Activated naive CD4-positive, alpha-beta T cell treated with Interleukin-2 at 50 U/mL for 16 hours (primary cell): Measurements from ENCODE around the gene RNF121.

ENCODE experiments used
- DNase-seq: peaks from one replicate; pipeline ENCODE4 v3.0.0-alpha.2; 2020

Gene RNF121

GRCh38 chr11:71935338-71935925 is 6.6 kb downstream of the RNF121 start:
- no peak for DNase-seq

- no peak for DNase-seq
Measured at GRCh38 chr11:71936825-71937224, 8.0 kb downstream of the RNF121 start.

GRCh38 chr11:71937826-71938225 is 9.0 kb downstream of the RNF121 start:
- DNase-seq: no peak

- DNase-seq: no peak
Measured at GRCh38 chr11:71940561-71941219, 11.8 kb downstream of the RNF121 start.

GRCh38 chr11:71946144-71946571 is 17.3 kb downstream of the RNF121 start:
- DNase-seq: peak; percentile 14

GRCh38 chr11:71947498-71947897 is 18.7 kb downstream of the RNF121 start:
- no peak for DNase-seq

- DNase-seq: no peak
Measured at GRCh38 chr11:71948314-71949027, 19.6 kb downstream of the RNF121 start.

- DNase-seq: no peak
Measured at GRCh38 chr11:71949034-71949433, 20.2 kb downstream of the RNF121 start.

GRCh38 chr11:71951741-71952310 is 23.0 kb downstream of the RNF121 start:
- no peak for DNase-seq

GRCh38 chr11:71955898-71956456 is 27.1 kb downstream of the RNF121 start:
- no peak for DNase-seq

GRCh38 chr11:71962428-71963038 is 33.7 kb downstream of the RNF121 start:
- DNase-seq: no peak

- no peak for DNase-seq
Measured at GRCh38 chr11:71963468-71963867, 34.6 kb downstream of the RNF121 start.

- DNase-seq: no peak
Measured at GRCh38 chr11:71964641-71965040, 35.8 kb downstream of the RNF121 start.

GRCh38 chr11:71971680-71972079 is 42.8 kb downstream of the RNF121 start:
- DNase-seq: no peak

- no peak for DNase-seq
Measured at GRCh38 chr11:71976551-71976950, 47.7 kb downstream of the RNF121 start.

GRCh38 chr11:71977090-71977489 is 48.2 kb downstream of the RNF121 start:
- no peak for DNase-seq

- DNase-seq: peak; percentile 47
Measured at GRCh38 chr11:71977743-71978418, 49.0 kb downstream of the RNF121 start.

- DNase-seq: no peak
Measured at GRCh38 chr11:71979094-71979493, 50.2 kb downstream of the RNF121 start.

- no peak for DNase-seq
Measured at GRCh38 chr11:71979602-71980001, 50.8 kb downstream of the RNF121 start.

- no peak for DNase-seq
Measured at GRCh38 chr11:71986131-71986530, 57.3 kb downstream of the RNF121 start.

- no peak for DNase-seq
Measured at GRCh38 chr11:71987521-71987920, 58.7 kb downstream of the RNF121 start.

- DNase-seq: no peak
Measured at GRCh38 chr11:71988050-71988449, 59.2 kb downstream of the RNF121 start.
